Frontal cortex (tissue), 4 donors: ENCODE measurements around the gene SETBP1. TPM values are rescaled to one million over a fixed set of nuclear protein-coding genes. Genes with fewer than 3 reads are reported as not detected.
"Not testable (repeated sequence)": the region's sequence is repeated elsewhere in the genome, so short reads cannot be mapped to it uniquely, and the experiment has no call there.

Experiments
- DNase-seq, 2 donors: peaks; one replicate each; pipeline ENCODE4 v3.0.0; 2012; ENCODE audit warnings: low spot score in 2 of 2
- FAIRE-seq: peaks from 2 replicates; lab custom pipeline; 2012; peaks lifted over from hg19 to GRCh38; lab: Jason Lieb, UNC
- total RNA-seq: library from RNA; depleted of rRNA; stranded (reverse); fragments of >200 nt; gene quantifications from one replicate; pipeline ENCODE4 v1.2.3, GENCODE V29; 2014
- donor health status: control.
- donor health status: control.
- donor health status: control.

Gene SETBP1
- total RNA-seq, 1 donor from 2014 or later = 34.2 TPM

DNA sequence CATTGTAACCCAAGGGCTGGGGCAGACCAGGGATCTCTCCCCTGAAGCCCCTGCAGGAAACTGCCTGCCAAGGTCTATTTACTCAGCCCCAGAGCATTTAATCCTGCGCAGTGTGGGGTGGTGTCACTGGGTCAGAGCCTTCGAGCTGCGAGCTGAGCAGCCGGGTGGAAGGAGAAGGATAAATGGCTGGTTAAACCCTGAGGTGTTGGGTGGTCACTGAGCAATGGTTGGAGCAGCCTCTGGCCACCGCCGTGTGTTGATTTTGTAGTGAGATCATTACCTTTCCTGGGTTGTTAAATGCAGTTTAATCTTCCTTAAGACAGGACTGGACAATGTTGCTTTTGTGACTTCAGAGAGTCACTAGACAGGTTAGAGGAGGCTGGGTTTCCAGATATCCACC, 98.1 kb downstream of the SETBP1 start:
- DNase-seq (no peak), FAIRE-seq (no peak)

GRCh38 chr18:44779753-44780292, 99.1 kb downstream of the SETBP1 start:
- no peak for DNase-seq
- no peak for FAIRE-seq

DNA sequence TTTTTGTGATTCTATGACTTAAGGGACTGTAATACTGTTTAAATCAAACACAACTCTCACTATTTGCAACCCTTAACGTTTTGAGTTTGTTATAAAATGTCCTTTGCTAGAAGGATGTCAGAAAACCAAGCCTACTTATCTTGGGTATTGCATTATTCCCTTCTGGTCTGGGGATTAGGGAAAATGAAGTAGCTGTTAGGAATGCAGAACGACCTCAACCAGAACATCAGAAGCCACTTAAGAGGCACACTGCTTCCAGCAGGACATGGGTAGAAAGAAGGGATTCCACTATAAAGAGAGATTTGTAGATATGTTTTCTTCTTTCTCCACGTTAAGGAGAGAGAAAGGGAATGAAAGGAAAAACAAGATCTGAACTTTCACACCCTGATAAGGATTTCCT, 101.2 kb downstream of the SETBP1 start:
- DNase-seq = no peak

DNA sequence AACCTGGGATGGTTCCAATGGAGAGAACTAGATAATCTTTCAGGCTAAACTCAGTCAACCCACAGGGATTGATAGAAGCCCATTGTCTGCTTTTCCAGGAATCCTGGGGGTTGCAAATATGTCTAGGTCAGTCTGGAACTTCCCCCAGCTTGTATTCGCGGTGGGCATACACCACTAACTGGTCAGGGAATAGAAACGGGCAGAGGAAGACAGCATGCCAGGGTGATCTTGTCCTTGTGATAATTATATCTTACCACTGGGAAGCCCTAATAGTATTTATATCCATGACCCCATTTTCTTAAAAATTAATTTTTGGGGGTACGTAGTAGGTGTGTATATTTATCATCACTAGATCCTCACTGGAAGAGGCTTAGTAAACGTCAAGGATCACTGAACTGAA, 101.9 kb downstream of the SETBP1 start:
- DNase-seq (no peak), FAIRE-seq (no peak)

More for the DNA sequence above, 101.2 kb downstream of the SETBP1 start:
- FAIRE-seq = no peak

DNA sequence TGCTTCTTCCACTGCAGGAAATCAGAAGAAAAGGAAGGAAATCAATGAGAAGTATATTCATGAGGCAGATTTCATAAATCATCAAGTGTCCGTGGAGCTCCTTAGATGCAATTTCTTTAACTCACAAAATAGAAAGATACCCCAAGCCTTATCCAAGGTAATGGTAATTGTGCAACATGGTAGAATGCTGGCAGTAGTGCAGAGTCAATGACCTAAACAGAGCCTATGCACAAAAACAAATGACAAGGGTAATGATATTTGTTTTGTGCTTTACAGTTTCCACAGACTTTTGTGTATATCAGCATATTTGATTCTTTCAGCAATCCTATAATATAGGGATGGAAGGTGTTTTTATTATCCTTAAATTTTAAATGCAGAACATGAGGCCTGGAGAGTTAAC, 102.7 kb downstream of the SETBP1 start:
- FAIRE-seq (no peak), DNase-seq (no peak)

DNA sequence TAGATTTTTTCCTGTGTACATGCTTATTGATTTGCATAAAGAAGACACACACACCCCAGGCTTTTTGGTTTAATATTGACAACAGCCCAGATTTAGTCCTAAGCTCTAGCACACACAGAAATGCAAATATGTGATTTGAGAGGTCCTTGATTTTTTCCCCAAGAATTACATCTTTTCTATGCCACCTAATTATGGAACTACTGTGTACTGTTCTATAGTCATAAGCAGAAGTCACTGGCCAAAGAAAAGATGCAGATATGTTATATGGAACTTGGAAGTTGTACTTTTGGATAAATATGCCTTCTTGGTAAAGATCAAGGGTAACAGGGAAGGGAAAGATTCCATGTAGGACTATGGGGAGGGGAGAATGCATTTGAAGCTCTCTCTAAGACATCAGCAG, 105.6 kb downstream of the SETBP1 start:
- DNase-seq (no peak), FAIRE-seq (no peak)

DNA sequence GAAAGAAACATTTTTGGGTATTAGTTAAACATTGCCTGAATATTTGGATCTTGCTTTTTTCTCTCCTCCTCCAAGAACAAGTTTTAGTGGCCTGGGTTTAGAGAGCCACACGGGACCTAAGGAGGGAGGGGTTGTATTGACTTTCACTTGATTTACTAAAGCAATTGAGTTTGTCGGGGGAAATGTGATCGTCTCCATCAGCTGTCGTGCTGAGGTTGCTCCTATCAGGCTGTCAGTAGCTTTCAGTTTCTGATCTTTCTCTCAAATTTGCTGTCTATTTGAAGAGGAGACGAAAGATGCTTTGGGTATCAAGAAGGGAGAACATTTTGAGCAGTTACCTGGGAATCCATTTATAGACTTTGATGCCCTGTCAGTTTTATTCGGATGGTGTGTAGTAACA, 106.0 kb downstream of the SETBP1 start:
- DNase-seq (no peak), FAIRE-seq (no peak)

GRCh38 chr18:44788334-44788733, 107.6 kb downstream of the SETBP1 start:
- FAIRE-seq (no peak), DNase-seq (no peak)

GRCh38 chr18:44789710-44790109, 109.0 kb downstream of the SETBP1 start:
- DNase-seq (no peak), FAIRE-seq (no peak)

DNA sequence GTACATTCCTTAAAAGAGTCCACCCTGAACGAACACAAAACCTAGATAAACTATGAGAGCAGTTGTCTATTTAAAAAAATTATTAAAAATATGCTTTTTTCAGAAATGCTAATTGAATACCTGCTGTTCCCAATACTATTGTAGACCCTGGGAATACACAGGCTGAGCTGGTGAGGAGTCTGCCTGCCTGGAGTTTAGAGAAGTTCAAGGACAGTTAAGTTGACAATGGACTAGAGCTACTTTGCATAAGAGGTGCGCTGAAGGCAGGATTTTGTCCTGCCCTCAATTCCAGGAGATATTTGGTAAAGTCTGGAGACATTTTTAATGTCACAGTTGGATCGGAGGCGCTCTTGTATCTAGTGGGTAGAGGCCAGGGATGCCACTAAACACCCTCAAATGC, 110.2 kb downstream of the SETBP1 start:
- FAIRE-seq = no peak
- DNase-seq = no peak

DNA sequence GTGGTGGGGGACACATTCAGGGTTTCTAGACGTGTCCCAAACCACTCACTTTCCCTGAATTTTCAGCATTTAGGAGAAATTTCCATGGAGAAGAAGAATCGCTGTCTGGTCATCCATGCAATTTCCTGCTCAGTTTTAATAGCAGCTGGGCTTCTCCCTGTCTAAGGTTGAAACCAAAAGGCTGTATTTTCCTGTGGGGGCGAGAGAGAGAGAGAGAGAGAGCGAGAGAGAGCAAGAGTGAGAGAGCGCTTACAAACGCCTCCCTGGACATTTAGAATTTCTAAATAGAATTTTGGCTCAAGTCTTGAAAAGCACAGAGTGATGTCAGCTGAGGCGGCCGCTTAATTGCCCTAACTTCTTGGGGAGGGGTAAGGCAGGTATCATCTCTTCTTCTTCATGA, 110.8 kb downstream of the SETBP1 start:
- no peak for DNase-seq
- FAIRE-seq = no peak

GRCh38 chr18:44792456-44793061, 111.9 kb downstream of the SETBP1 start:
- FAIRE-seq (no peak), DNase-seq (no peak)

- DNase-seq (no peak), FAIRE-seq (no peak)
These were observed 112.5 kb downstream of the SETBP1 start for GRCh38 chr18:44793194-44793593.

- FAIRE-seq (no peak), DNase-seq (no peak)
These were observed 113.0 kb downstream of the SETBP1 start for GRCh38 chr18:44793685-44794084.

GRCh38 chr18:44795241-44795640, 114.6 kb downstream of the SETBP1 start:
- DNase-seq = no peak
- no peak for FAIRE-seq

- FAIRE-seq (no peak), DNase-seq (no peak)
These were observed 116.0 kb downstream of the SETBP1 start for GRCh38 chr18:44796429-44797428.

DNA sequence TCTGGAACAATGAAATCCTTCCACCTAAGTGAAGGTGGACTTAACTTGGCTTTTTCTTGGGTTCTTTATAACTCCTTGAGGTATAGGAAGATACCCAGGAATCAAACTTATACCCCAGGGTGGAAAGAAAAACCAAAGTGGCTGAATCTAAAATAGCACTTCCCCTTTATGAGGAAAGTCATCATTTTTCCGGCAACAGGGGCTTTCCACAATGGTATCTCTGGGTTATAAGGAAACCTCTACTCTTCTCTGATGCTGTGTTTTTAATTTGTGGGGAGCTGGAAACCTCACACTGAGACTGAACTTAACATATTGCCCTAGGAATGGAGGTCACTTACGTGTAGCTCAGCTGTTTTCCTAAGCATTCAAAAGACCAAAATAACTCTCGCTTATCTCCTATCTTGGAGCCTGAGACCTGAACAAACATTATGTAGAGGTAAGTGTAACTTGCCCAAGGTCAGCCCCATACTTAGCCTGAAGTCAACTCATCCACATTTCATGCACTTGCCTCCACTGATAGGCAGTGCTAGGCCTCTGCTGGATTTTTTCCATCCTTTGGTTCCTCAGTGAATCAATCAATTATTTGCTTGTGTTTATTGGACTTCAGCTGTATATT, 117.9 kb downstream of the SETBP1 start:
- FAIRE-seq = no peak
- DNase-seq = no peak

DNA sequence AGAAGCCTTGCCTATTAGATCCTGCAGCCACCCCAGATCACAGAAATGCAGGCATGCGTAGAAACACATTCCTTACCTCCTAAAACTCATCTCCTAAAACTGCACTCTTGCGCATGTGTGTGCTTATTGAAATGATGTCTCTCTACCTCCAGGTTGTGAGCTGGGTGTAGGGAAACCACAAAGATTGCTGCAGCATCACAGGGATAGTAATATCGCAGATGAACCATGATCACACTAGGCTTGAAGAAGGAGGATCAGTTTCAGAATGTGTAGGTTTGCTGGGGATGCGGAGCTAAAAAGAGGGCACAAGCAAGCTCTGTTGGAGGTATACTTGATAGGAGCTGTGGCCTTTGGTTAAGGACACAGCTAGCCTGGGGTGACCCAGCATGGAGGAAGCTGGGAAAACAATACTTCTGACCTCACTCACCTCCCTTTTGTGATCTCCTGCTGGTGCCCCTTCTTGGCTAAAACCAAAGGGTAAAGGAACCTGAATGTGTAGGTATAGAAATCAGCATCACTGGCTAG, 118.8 kb downstream of the SETBP1 start:
- DNase-seq (no peak), FAIRE-seq (no peak)

DNA sequence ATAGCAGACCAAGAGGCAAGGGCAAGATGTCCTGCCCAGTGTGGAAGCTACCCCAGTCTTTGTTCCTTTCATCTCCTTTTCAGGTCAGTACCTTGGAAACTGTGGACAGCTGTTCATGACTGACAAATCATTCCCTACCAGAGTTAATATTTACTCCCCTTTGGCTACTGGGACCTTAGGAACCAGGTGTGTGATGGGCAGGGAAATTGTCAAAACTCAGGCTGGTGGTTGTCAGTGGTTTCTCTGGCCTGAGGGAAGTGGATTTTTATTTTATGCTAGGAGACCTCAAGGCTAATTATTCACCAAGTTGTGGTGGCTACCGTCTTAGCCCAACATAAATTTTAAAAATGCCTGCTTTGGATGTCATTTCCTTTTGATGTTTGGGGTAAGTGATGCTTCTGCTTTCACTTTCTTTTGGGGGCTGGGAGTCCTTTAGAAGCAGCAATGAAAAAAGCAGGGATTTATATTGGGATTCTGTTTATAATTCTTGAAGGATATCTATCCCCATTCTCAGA, 119.3 kb downstream of the SETBP1 start:
- no peak for DNase-seq
- FAIRE-seq = no peak

DNA sequence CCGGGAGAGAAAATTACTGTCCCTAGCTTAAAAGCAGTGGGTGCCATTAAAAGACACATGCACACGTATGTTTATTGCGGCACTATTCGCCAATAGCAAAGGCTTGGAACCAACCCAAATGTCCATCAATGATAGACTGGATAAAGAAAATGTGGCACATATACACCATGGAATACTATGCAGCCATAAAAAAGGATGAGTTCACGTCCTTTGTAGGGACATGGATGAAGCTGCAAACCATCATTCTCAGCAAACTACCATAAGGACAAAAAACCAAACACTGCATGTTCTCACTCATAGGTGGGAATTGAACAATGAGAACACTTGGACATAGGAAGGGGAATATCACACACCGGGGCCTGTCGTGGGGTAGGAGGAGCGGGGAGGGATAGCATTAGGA, 120.1 kb downstream of the SETBP1 start:
- DNase-seq, FAIRE-seq: not testable (repeated sequence)
